ENCODE data around the gene ANKRD11.

GRCh38 chr16:89383095-89384003 lies 107.0 kb downstream of the ANKRD11 start:
- TF ChIP-seq POLR2A (IDR thresholded peaks at IDR 0.05) (no peak), CTCF (IDR thresholded peaks at IDR 0.05) (no peak), EP300 (IDR thresholded peaks at IDR 0.05) (no peak), POLR2AphosphoS5 (IDR thresholded peaks at IDR 0.05) (no peak)
